Measurements from ENCODE around the gene KRTAP20-2.

The KRTAP20-2 gene

DNA sequence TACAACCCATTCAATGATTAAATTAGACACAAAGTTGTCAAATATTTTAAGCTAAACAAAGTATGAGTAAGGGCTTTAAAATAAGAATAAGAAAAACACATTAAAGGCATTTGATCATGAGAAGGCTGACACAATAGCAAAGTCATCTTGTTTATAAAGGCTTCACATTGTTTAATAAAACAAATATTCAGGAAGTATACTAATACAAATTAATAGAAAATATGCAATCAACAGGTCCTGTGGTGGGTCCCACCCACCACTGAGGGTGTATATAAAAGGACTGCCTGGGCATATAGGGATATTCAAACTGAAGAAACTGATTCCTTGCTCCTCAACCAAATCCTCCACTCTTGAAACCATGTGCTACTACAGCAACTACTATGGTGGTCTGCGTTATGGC, at the start of gene KRTAP20-2:
KRTAP20-2 (plus strand) TSS at position 301 of the 400 bp plus-strand sequence; CDS start at position 359, 58 bp downstream.
- no peak for DNase-seq

DNA sequence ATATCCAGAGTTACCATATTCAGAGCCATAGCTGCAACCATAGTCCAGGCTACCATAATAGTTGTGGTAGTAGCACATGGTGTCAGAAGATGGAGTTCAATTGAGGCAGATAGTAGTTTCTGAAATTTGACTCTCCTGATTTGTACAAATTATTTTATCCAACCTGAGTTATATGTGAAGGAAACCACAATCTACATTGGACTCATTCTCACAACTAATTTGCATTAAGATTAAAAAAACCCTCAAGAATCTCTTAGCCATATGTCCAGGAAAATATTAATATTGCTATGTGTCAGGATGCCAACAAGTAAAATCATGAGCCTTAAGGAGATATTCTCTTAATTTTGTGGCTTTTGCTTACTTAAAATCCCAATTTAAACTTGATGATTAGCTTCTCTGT, 44.7 kb upstream of the KRTAP20-2 start, which contains the start of gene KRTAP22-2:
KRTAP22-2 (minus strand) TSS at position 101 of the 400 bp plus-strand sequence.
- no peak for DNase-seq

DNA sequence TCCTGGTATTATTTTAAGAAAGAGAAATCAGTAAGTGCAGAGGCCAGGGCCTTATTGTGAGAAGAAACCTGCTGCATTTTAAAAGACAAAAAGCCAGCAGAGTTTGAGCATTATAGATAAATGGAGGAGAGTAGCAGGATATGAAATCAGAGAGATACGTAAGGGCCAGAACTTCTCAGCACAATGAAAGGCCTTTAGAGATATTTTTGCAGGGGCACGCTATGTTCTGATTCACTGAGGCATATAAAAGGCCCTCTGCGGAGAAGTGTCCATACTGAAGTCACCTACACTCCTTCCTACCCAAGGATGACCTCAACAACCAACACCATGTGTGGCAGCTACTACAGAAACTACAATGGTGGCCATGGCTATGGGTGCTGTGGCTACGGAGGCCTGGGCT, 42.9 kb upstream of the KRTAP20-2 start, which contains the start of gene KRTAP6-3:
KRTAP6-3 (plus strand) TSS at position 301 of the 400 bp plus-strand sequence; CDS start at position 307, 6 bp downstream.
- DNase-seq: no peak

DNA sequence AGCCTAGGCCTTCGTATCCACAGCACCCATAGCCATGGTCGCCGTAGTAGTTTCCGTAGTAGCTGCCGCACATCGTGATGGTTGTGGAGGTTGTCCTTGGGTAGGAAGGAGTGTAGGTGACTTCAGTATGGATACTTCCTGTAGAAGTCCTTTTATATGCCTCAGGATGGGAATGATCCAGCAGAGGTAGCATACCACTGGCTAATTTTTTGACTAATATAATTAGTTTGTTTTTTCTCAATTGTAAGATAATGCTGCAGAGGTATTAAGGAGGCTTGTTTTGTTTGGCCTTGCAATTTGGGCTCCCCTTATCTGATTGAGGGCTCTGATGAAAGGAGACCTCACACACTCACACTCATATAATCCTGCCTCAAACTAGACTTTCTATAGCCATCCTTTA, 36.2 kb upstream of the KRTAP20-2 start, which contains the start of gene KRTAP6-2:
KRTAP6-2 (minus strand) TSS at position 101 of the 400 bp plus-strand sequence; CDS start at position 73, 28 bp downstream.
- DNase-seq: no peak

DNA sequence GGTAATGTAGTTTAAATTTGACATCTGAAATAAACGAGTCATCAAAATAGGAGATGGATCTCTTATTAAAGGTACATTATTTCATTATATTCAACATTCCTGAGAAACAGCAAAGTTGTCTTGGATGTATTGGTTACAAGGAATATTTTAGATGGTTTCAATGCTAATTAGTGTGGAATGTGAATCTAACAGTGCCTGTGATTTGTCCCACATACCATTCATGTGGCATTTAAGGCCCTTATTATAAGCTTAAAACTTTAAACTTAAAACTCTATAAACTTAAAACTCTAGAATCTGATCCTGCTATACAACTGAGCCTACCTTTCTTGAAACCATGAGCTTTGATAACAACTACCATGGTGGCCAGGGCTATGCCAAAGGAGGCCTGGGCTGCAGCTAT, 34.2 kb upstream of the KRTAP20-2 start, which contains the start of gene KRTAP22-1:
KRTAP22-1 (plus strand) TSS at position 301 of the 400 bp plus-strand sequence.
- no peak for DNase-seq

DNA sequence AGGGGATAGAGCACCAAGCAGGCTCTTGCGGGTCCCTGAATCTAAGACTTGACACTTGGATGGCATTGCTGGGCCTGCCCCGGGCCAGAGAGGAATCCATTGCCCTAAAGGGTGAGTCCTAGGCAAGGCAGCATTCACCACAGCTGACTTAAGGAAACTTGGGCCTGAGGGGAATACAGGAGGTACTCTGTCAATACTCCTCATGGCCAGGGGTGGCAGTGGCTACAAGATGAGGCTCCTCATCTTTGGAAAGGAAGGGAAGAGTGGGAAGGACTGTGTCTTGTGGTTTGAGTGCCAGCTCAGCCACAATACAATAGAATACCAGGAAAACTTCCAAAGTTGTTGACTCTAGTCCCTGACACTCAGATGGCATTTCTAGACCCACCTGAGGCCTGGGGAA, 29.0 kb upstream of the KRTAP20-2 start:
- no peak for DNase-seq

DNA sequence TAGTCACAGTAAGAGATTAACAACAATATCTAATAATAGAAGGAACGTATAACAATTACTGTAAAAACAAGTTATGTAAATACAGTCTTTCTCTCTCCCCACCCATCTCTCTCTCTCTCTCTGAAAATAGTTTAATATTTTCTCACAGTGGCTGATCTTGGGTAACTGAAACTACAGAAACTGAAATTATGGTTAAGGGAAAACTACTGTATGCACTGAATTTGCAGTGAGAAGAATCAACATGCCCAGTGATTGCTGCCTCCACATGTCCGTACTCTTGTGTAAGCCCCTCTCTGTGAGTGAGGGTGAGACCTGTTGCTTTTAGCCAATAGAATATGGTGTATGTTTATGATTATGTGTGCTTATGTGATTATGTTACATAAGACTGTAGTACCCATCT, 22.9 kb upstream of the KRTAP20-2 start:
- no peak for DNase-seq

DNA sequence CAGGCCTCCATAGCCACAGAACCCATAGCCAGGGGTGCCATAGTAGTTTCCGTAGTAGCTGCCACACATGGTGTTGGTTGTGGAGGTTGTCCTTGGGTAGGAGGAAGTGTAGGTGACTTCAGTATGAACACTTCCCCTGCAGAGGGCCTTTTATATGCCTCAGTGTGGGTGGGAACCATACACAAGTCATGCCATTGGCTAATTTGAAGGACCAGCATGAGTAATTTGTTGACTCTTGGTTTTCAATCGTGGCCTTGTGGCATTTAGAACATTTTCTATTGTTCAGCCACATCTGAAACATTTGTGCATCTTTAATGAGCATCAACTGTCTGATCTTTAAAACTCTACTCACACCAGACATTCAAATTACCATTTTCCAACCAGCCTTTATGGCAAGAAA, 21.2 kb upstream of the KRTAP20-2 start, which contains the start of gene KRTAP6-1:
KRTAP6-1 (minus strand) TSS at position 95 of the 400 bp plus-strand sequence; CDS start at position 69, 26 bp downstream.
- DNase-seq: no peak

DNA sequence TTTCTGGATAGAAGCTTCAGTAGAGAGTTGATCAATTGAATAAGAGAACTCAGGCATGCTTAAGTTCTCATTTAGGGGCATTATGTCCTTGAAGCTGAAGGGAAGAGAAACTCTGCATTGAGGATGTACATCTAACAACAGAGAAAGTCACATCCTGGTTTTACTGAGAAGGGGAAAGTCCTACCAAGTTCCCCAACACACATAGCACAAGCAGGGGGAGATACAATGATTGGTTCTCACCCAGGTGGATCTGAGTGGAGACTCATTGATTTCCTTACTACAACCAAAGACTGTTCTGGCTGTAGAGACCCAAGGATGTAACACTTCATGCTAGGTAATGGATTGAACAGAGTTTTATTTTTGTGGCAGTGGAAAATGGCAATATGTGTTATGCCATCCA, 19.8 kb upstream of the KRTAP20-2 start:
- DNase-seq: no peak

DNA sequence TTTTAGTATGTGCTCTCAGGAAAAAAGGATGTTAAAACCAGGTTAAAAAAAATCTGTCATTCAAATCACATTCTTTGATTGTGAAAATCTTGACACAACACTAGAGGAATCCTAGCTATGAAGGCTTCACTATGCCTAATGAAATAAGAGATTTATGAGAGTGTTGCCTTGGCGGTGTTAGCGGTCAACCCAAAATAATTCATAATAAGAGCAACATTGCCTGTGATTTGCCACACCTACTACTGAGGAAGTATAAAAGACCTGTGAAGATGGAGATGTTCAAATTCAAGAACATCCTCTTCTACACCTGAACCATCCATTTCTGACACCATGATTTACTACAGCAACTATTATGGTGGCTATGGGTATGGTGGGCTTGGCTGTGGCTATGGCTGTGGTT, 18.9 kb upstream of the KRTAP20-2 start, which contains the start of gene KRTAP20-1:
KRTAP20-1 (plus strand) TSS at position 301 of the 400 bp plus-strand sequence; CDS start at position 331, 30 bp downstream.
- DNase-seq: no peak

DNA sequence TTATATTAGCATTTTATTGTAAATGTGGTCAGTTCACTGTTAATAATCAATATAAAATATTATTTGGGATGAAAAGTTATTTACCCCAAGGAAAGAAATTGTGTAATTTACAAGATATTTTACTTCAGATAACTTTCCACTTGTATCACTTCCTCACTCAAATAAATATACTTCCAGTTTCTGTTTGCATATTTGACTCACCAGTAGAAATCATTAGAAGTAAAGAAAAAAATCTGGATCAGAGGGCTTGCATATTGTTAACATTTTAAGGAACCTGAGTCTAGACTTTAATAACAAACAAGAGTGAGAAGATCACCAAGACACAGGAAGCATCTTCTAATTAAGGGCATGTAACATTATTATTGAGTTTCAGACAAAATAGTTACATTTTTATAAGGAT, 14.9 kb upstream of the KRTAP20-2 start:
- DNase-seq: no peak

DNA sequence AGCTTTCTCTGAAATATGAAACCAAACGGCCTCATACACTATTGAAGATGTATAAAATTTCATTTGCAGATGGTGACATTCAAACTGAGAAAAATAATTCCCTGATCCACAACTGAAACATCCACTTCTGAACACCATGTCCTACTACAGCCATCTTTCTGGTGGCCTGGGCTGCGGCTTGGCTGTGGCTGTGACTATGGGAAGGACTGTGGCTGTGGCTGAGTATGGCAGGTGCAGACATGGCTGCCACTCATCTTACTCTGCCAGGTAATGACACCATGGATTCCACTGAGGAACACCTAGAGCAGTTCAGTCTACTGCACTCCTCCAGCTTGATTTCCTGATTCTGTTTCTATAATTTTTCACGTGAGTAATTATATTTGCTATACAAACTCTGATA, 14.5 kb upstream of the KRTAP20-2 start, which contains the start of gene KRTAP20-4:
KRTAP20-4 (plus strand) TSS at position 106 of the 400 bp plus-strand sequence.
- DNase-seq: no peak

DNA sequence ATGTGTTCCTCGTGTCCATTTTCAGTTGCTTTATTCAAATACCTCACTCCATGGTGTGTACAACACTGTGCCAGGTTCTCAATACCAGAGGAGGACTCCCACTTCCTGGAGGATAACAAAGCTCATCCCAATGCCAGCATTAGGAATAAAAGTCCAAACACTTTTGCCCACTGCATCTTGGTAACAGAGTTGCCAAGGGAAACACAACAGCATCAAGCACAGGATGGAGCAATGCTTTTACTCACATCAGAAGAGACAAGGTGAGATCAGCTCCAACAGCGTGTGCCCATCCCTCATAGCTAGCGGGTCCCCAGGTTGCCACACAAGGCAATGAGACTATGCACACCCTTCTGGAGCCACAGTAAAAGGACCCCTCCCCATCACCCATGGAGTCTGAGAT, 11.6 kb upstream of the KRTAP20-2 start:
- DNase-seq: no peak

DNA sequence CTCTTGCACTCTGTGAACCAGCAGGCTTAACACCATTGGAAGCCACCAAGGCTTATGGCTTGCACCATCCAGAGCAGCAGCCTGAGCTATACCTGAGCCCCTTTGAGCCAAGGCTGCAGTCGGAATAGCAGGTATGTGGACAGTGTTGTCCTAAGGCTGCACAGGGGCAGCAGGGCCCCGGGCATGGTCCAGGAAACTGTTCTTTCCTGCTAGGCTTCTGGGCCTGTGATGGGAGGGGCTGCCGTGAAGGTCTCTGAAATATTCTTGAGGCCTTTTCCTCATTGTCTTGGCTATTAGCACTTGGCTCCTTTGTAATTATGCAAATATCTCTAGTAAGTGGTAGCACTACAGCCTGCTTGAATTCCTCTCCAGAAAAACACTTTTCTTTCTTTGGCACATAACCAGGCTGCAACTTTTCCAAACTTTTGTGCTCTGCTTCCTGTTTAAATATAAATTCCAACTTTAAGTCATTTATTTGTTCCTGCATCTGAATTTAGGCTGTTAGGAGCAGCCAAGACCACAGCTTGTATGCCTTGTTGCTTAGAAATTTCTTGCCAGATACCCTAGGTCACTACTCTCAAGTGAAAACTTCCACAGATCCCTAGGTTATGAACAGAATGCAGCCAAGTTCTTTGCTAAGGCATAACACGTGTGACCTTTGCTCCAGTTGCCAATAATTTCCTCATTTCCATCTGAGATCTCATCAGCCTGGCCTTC, 9.4 kb upstream of the KRTAP20-2 start:
- no peak for DNase-seq

DNA sequence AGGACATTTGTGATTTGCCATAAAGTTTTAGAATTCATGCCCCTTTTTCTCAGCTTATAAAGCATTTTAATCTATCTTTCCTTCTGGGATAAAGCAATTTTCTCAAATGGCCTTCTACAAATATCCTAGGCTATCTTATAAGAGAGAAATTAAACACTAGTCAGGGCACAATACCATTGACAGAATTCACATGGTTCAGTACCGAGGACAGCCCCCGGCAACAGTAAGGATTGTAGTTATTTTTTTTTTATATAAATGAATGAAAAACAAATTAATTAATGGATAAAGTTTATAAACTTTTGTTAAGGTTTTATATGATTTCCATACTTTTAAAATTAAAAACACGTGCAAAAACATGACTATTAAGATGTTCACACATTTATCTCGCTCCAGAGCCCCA, 6.9 kb upstream of the KRTAP20-2 start:
- no peak for DNase-seq

DNA sequence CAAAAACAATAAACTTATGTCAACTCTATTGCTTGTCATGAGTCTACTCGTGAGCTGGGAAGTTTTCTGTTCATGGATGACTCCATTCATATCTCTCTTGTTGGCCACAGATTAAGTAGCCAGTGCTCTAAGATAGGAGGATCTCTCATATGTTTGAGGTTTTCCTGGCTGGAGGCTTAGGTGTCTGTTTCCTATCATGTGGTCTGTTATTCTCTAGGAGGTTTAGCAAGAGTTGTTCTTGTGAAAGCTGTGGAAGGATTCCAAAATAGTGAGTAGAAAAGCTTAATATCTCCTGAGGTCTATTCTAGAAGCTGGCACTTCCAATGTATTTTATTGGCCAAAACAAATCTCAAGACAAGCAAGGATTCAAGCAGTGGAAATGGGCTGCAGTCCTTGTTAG, 5.8 kb upstream of the KRTAP20-2 start:
- DNase-seq: no peak

DNA sequence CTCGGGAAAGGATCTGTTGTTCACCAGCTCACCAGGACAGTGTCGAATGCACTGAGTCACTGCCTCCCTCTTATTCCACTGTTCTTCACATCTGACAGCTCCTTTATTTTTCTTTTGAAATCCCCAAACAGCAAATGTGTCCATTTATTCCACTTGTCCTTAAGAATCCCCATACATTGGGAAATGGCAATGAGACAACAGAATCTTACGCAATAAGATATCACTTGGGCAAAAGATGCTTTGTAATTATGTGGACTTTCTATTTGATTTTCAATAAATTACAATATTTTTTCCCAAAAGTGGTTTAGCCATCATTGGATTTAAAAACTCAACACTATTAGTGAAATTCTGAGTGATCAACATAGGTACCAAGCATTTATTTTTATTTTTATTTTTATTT, 3.7 kb downstream of the KRTAP20-2 start:
- DNase-seq: no peak

DNA sequence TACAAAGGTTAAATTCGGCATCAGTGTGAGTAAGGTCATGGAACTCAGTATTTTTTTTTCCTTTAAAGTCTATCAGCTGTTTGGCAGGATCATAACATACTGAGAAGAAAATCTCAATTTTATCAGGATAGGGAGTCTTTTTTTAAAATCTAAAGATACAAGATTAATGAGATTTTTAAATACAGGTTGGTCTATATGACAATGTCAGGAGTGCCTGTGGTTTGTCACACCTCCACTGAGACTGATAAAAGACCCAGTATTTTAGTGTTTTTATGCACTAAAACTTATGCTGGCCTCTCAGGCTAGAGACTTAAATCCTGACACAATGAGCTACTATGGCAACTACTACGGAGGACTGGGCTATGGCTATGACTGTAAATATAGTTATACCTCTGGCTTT, 7.6 kb downstream of the KRTAP20-2 start, which contains the start of gene KRTAP20-3:
KRTAP20-3 (plus strand) TSS at position 301 of the 400 bp plus-strand sequence.
- no peak for DNase-seq

DNA sequence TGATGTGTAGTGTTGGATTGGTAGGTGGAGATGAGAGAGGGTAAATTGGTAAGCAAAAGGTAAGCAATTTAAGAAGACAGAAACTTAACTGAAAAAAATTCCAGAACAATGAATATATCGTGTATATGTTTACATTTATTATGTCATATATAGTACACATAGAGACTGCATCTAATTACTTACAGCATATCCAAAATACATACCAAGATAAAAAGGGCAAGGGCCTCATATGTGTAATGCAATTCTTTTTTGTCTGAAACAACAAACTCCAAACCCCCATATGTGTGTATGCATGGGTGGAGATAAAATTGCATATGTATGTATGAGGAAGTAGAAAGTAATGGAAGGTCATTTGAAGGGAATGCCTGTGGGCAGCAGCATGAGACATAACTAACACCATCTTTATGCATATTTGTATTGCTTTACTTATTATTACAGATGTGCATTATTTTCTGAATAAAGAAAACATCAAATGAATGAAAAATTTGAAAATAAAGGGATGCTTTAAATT, 12.0 kb downstream of the KRTAP20-2 start:
- DNase-seq: no peak

DNA sequence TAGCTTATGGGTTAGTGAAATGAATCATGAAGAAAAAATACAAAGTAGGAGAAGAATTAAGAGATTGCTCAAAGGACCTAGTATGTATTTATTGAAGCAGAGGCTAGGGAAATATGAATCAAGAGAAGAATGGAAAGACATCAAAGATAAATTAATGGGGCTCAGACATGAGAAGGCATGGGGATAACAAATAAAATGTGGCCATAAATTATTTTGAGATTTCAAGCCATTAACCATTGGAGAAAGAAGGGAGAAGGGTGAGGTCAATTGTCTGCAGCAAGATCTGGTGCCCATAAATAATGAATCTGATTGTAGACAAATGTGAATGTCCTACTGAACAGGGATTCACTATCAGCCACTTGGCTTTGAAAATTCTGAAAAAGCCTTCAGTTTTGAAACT, 17.9 kb downstream of the KRTAP20-2 start:
- no peak for DNase-seq

DNA sequence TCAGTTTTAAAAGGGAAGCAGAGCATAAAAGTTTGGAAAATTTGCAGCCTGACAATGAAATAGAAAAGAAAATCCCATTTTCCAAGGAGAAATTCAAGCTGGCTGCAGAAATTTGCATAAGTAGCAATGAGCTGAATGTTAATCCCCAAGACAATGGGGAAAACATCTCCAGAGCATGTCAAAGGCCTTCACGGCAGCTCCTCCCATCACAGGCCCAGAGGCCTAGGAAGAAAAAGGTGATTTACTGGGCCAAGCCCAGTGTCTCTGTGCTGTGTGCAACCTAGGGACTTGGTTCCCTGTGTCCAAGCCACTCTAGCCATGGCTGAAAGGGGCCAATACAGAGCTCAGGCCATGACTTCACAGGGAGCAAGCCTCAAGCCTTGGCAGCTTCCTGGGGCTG, 33.8 kb downstream of the KRTAP20-2 start:
- no peak for DNase-seq

DNA sequence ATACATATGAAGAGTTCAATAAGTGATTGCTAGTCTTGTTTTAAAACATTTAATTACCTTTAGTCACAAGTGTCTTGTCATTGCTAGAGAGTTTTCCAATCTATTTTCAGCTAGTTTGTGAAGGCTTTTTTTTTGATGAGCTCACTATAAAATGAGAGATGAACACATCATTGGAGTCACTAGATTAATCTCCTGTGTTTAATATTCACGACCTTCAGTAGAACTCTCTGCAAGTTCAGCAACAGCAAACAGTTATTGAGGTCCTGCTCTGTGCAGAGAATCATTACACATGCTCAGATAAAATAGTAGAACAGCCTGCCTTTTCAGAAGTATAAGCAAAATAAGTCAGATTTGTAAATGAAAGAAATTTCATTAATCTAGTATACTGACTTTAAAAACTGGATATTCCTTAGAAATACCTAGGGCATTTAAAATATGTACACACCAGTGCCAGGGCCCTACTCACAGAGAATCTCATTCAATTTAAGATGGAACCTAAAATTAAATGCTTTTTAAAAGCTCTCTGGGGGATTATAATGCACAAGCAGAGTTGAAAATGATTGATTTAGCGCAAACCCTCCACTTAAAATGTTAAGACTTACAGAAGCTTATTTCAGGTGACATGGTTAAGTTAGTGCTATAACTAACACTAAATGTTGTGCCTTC, 38.1 kb downstream of the KRTAP20-2 start:
- DNase-seq: no peak

DNA sequence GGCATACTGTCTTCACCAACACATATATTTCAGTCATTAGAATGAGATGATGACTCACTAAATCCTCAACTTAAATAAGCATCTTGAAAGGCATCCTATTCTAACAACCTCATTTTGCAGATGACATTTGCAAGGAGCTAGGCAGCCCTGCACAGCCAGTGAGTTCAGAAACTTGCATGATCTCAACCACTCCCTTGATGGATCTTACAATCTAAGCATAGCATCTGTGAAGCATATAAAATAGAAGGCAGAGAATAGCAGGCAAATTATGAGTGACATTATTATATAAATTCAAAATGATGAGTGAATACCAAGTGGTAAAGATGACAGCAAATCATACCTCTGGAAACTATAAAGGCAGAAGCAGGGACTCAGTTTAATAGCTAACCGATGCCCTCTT, 39.3 kb downstream of the KRTAP20-2 start:
- no peak for DNase-seq
